Cardiac fibroblast (primary cell): ENCODE results near the gene PTPA.

Experiments used
- DNase-seq, 2 donors: peaks; one replicate each; pipeline versions ENCODE4 v3.0.0 to v3.0.0-alpha.2; 2010; ENCODE audit warnings: low read depth in 2 of 2
- H3K4me3 ChIP-seq, 2 donors: replicated peaks in 1 of 2; 1 replicate in 1 of 2; 2 replicates in 1 of 2; pipeline ENCODE4 v1.5.1; 2011; ENCODE audit warnings: low read depth in 2 of 2, low read length in 2 of 2, mild to moderate bottlenecking in 2 of 2, moderate library complexity in 1 of 2
- CTCF ChIP-seq: IDR thresholded peaks from one replicate; pipeline ENCODE4 v1.5.1; 2011; ENCODE audit warnings: low read depth, mild to moderate bottlenecking, low read length, inconsistent platforms

PTPA gene

GRCh38 chr9:129137292-129138143, 26.3 kb downstream of the PTPA start:
- no peak overlapping the region for H3K4me3 ChIP-seq
- no peak for TF ChIP-seq CTCF
- no peak for DNase-seq

GRCh38 chr9:129138144-129138462, 26.9 kb downstream of the PTPA start:
- no peak overlapping the region for H3K4me3 ChIP-seq
- no peak for TF ChIP-seq CTCF
- DNase-seq, result no peak

DNA sequence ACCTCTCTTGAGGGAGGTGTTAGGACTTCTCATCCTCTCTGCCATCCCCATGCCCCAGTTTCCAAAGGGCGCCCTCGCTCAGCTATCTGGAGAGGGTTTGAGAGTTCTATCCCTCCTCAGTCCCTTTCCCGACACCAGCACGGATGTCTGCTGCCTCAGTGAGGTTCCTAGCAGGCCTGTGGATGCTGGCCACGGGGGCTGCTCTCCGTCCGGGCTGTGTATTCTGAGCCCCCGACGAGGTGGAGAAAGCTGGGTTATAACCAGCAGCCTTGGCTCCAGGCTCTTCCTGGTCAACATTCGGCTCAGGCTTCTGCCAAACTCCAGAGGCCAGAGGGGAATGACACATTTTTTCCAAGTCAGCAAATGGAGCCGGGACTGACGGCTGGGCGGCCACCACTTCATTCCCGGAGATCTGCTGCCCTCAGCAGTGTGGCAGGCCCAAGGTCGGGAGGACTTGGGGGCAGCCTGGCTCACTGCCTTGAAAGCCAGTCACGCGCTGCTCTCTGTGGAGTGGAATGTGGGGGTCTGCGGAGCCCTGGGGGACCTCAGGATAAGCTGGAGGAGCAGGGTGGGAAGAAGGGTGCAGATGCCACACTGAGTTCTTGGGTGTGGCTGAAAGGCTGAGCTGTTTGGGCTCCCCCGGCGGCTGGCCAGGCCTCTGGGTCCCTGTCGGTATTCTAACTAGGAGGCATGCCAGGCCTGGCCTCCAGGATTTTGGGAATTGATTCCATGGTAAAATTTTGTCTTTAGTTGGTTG, 27.4 kb downstream of the PTPA start:
- no peak overlapping the region for H3K4me3 ChIP-seq
- TF ChIP-seq CTCF, result no peak
- peak; percentile 66 to 89 for DNase-seq

DNA sequence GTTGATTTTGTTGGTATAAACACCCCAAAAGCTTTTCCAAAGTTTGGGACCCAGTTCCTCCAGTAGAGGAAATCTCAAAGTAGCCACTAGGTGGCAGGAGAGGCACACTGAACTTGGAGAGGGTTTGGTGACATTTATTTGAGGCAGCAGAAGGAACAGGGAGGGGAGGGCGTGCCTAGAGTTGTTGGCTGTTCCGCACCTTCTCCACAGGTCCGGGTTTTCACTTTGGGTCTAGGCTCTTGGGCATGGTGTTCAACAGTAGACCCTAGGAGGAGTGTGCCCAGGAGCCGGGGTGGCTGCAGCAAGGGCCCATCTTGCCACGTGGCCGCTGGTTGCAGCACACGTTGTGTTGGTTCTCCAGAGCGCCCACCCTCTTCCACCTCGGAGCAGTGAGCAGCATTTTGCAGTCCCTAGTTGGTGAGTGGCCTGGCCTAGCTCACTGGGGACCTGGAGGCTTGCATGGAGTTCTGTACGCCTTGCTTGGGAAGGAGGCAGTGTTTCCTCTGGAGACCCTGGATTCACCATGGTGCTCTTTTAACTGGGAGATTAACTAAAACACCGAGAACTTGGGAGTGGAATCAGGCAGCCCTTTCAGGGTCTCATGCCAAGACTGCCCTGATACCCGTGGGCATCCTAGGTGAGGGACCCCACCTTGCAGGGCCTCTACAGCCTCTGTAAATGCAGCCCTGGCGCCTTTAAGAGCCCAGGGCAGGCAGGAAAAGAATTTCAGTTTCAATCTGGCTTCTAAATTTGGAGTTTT, 28.2 kb downstream of the PTPA start:
- peak overlapping the region; percentile 37 to 42 for H3K4me3 ChIP-seq
- peak; percentile 77 for TF ChIP-seq CTCF
- DNase-seq, result peak; percentile 93 to 94

GRCh38 chr9:129139993-129140396, 28.8 kb downstream of the PTPA start:
- H3K4me3 ChIP-seq, result peak overlapping the region; percentile 30 to 49
- no peak for TF ChIP-seq CTCF
- peak; percentile 100 for DNase-seq

GRCh38 chr9:129140397-129141065, 29.3 kb downstream of the PTPA start:
- peak overlapping the region; percentile 30 to 49 for H3K4me3 ChIP-seq
- TF ChIP-seq CTCF, result no peak
- peak in 1 of 2 donors; percentile 70 for DNase-seq
